ENCODE measurements around the gene GSTO2.
"Not testable (repeated sequence)": the region's sequence is repeated elsewhere in the genome, so short reads cannot be mapped to it uniquely, and the experiment has no call there.

The GSTO2 gene

DNA sequence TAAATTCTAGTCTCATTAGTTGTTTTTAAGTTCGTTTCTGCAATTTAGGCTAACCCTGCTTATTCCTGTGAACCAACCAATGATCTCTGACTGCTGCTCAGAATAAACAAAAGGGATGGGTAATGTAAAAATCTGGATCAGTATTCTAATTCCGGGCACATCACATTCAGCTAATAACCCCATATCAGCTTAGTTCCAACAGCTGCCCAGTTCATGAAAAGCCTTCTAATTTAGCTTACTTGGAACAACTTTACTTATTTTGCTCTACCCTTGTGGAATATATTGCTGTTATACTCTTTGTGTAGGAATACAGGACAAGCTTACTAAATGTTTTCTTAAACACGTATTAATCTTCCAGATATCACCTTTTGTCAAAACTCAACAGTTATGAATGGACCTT, 33.2 kb upstream of the GSTO2 start:
- no peak overlapping the region for H3K4ac ChIP-seq (ENCODE audit: low read depth, low read length)
- no peak overlapping the region for H3K9ac ChIP-seq (ENCODE audit: low read length)
- peaks cover 0 to 2% of the 10 kb centered on the region in 2 experiments for H3K4me1 ChIP-seq (ENCODE audit: control insufficient read depth in 1 of 2, insufficient read depth in 2 of 2, low read length in 2 of 2)
- H3K36me3 ChIP-seq (ENCODE audit: control insufficient read depth in 1 of 2, insufficient read depth in 2 of 2, low read length in 2 of 2): no peaks in the 10 kb centered on the region
- H3K23ac ChIP-seq (ENCODE audit: low read length): no peak overlapping the region
- no peak overlapping the region for H2AK5ac ChIP-seq (ENCODE audit: low read length)
- no peak overlapping the region for H3K4me2 ChIP-seq (ENCODE audit: low read length)
- no peaks in the 10 kb centered on the region for H3K9me3 ChIP-seq (ENCODE audit: insufficient read depth, low read depth, low read length)
- no peak overlapping the region for H4K91ac ChIP-seq (ENCODE audit: low read depth, low read length)
- H2AFZ ChIP-seq (ENCODE audit: insufficient read depth, low read length, poor library complexity): no peak overlapping the region
- H3K79me2 ChIP-seq (ENCODE audit: control insufficient read depth, insufficient read depth, low read length, poor library complexity): no peaks in the 10 kb centered on the region
- H4K12ac ChIP-seq (ENCODE audit: low read depth, low read length): no peak overlapping the region
- WGBS (ENCODE audit: extremely low coverage, insufficient coverage, insufficient read length): no CpG with 5 or more reads among the region's 3 CpGs
- H2BK12ac ChIP-seq (ENCODE audit: low read length): no peak overlapping the region
- H3K14ac ChIP-seq (ENCODE audit: low read length): no peak overlapping the region
- no peak overlapping the region for H4K8ac ChIP-seq (ENCODE audit: low read depth, low read length)
- no peak overlapping the region for H2BK120ac ChIP-seq (ENCODE audit: insufficient read depth, low read length, poor library complexity)
- H3K79me1 ChIP-seq (ENCODE audit: low read length): no peaks in the 10 kb centered on the region
- DNase-seq: no peak
- H2BK5ac ChIP-seq (ENCODE audit: low read depth, low read length, poor library complexity): no peak overlapping the region
- no peak overlapping the region for H3K4me3 ChIP-seq (ENCODE audit: low read depth, low read length)
- H3K27ac ChIP-seq (ENCODE audit: low read depth, low read length): no peak overlapping the region
- no peak overlapping the region for H3K18ac ChIP-seq (ENCODE audit: low read length)
- no peaks in the 10 kb centered on the region for H3K27me3 ChIP-seq (ENCODE audit: insufficient read depth, low read length)

DNA sequence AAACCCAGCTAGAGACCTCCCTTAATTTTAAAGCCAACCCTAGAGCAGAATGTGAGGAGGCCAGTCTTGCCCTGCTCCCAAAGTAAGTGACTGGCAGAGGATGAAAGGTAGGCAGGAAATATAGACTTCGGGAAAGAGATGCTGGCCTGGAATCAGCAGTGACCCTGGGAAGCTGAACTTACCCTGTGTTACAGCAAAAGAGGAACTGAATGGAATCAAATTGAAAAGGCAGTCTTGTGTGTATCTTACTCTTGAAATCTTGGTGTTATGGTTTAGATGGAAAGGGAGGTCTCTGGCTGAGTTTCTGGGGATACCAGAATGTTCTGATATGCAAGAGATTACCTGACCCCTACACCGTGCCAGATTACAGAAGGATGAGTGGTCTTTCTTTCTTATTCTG, 28.9 kb upstream of the GSTO2 start:
- no peak overlapping the region for H3K27ac ChIP-seq (ENCODE audit: low read depth, low read length)
- no peak overlapping the region for H2BK12ac ChIP-seq (ENCODE audit: low read length)
- no peak overlapping the region for H3K23ac ChIP-seq (ENCODE audit: low read length)
- WGBS (ENCODE audit: extremely low coverage, insufficient coverage, insufficient read length): no CpG with 5 or more reads among the region's 2 CpGs
- no peak overlapping the region for H2AFZ ChIP-seq (ENCODE audit: insufficient read depth, low read length, poor library complexity)
- H4K91ac ChIP-seq (ENCODE audit: low read depth, low read length): no peak overlapping the region
- H3K79me2 ChIP-seq (ENCODE audit: control insufficient read depth, insufficient read depth, low read length, poor library complexity): no peaks in the 10 kb centered on the region
- no peak overlapping the region for H3K9ac ChIP-seq (ENCODE audit: low read length)
- H3K18ac ChIP-seq (ENCODE audit: low read length): no peak overlapping the region
- H4K12ac ChIP-seq (ENCODE audit: low read depth, low read length): no peak overlapping the region
- no peak overlapping the region for H2BK120ac ChIP-seq (ENCODE audit: insufficient read depth, low read length, poor library complexity)
- H3K79me1 ChIP-seq (ENCODE audit: low read length): no peaks in the 10 kb centered on the region
- no peak overlapping the region for H3K4me3 ChIP-seq (ENCODE audit: low read depth, low read length)
- no peak overlapping the region for H2BK5ac ChIP-seq (ENCODE audit: low read depth, low read length, poor library complexity)
- peaks cover under 1% of the 10 kb centered on the region for H3K9me3 ChIP-seq (ENCODE audit: insufficient read depth, low read depth, low read length)
- no peak for DNase-seq
- no peak overlapping the region for H4K8ac ChIP-seq (ENCODE audit: low read depth, low read length)
- no peak overlapping the region for H3K14ac ChIP-seq (ENCODE audit: low read length)
- H3K27me3 ChIP-seq (ENCODE audit: insufficient read depth, low read length): no peaks in the 10 kb centered on the region
- peaks cover 0 to 2% of the 10 kb centered on the region in 2 experiments for H3K4me1 ChIP-seq (ENCODE audit: control insufficient read depth in 1 of 2, insufficient read depth in 2 of 2, low read length in 2 of 2)
- H2AK5ac ChIP-seq (ENCODE audit: low read length): no peak overlapping the region
- H3K4me2 ChIP-seq (ENCODE audit: low read length): no peak overlapping the region
- no peak overlapping the region for H3K4ac ChIP-seq (ENCODE audit: low read depth, low read length)
- H3K36me3 ChIP-seq (ENCODE audit: control insufficient read depth in 1 of 2, insufficient read depth in 2 of 2, low read length in 2 of 2): no peaks in the 10 kb centered on the region

DNA sequence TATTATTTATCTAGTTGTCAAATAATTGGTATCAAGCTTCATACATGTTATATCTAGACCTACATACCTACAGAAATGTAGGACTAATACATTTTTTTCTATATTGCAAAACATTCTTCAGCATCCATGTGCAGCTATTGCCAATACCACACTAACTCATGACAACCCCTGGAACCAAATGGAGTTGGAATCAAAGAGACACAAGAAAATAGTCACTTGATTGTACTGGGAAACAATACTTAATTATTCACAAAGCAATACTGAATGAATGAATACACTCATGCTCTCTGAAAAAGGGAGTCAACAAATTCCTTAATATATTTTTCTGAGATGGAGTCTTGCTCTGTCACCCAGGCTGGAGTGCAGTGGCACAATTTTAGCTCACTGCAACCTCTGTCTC, 26.4 kb upstream of the GSTO2 start:
- no peak overlapping the region for H4K91ac ChIP-seq (ENCODE audit: low read depth, low read length)
- H4K8ac ChIP-seq (ENCODE audit: low read depth, low read length): no peak overlapping the region
- no peak for DNase-seq
- H3K9ac ChIP-seq (ENCODE audit: low read length): no peak overlapping the region
- H3K9me3 ChIP-seq (ENCODE audit: insufficient read depth, low read depth, low read length): peaks cover 8% of the 10 kb centered on the region
- no peak overlapping the region for H2AFZ ChIP-seq (ENCODE audit: insufficient read depth, low read length, poor library complexity)
- H3K18ac ChIP-seq (ENCODE audit: low read length): no peak overlapping the region
- no peak overlapping the region for H3K14ac ChIP-seq (ENCODE audit: low read length)
- no peak overlapping the region for H2BK12ac ChIP-seq (ENCODE audit: low read length)
- peaks cover 0 to 2% of the 10 kb centered on the region in 2 experiments for H3K4me1 ChIP-seq (ENCODE audit: control insufficient read depth in 1 of 2, insufficient read depth in 2 of 2, low read length in 2 of 2)
- no peak overlapping the region for H3K4me2 ChIP-seq (ENCODE audit: low read length)
- no peak overlapping the region for H2AK5ac ChIP-seq (ENCODE audit: low read length)
- H3K27ac ChIP-seq (ENCODE audit: low read depth, low read length): no peak overlapping the region
- H3K4ac ChIP-seq (ENCODE audit: low read depth, low read length): no peak overlapping the region
- H2BK120ac ChIP-seq (ENCODE audit: insufficient read depth, low read length, poor library complexity): no peak overlapping the region
- no peak overlapping the region for H3K23ac ChIP-seq (ENCODE audit: low read length)
- no peak overlapping the region for H4K12ac ChIP-seq (ENCODE audit: low read depth, low read length)
- no peaks in the 10 kb centered on the region for H3K79me1 ChIP-seq (ENCODE audit: low read length)
- H3K79me2 ChIP-seq (ENCODE audit: control insufficient read depth, insufficient read depth, low read length, poor library complexity): no peaks in the 10 kb centered on the region
- no peak overlapping the region for H3K4me3 ChIP-seq (ENCODE audit: low read depth, low read length)
- H3K36me3 ChIP-seq (ENCODE audit: control insufficient read depth in 1 of 2, insufficient read depth in 2 of 2, low read length in 2 of 2): no peaks in the 10 kb centered on the region
- H2BK5ac ChIP-seq (ENCODE audit: low read depth, low read length, poor library complexity): no peak overlapping the region
- no peaks in the 10 kb centered on the region for H3K27me3 ChIP-seq (ENCODE audit: insufficient read depth, low read length)

DNA sequence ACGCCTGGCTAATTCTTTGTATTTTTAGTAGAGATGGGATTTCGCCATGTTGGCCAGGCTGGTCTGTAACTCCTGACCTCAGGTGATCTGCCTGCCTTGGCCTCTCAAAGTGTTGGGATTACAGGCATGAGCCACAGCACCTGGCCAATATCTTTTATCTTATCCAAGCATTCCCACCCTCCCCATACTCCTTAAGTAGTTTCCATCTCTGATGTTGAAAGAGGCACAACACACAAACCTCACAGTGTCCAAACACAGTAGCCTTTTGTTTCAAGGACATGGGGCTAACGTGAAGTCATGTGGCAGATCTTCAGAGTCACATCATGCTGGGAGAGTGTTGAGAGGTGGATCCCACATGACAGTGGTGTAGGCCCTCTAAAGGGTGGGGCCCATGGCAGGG, 26.0 kb upstream of the GSTO2 start:
- not testable (repeated sequence) for H3K4me1 ChIP-seq (ENCODE audit: control insufficient read depth in 1 of 2, insufficient read depth in 2 of 2, low read length in 2 of 2); H3K4me3 ChIP-seq (ENCODE audit: low read depth, low read length); H2BK12ac ChIP-seq (ENCODE audit: low read length); H3K14ac ChIP-seq (ENCODE audit: low read length); H3K23ac ChIP-seq (ENCODE audit: low read length); H3K9me3 ChIP-seq (ENCODE audit: insufficient read depth, low read depth, low read length); H4K12ac ChIP-seq (ENCODE audit: low read depth, low read length); H4K91ac ChIP-seq (ENCODE audit: low read depth, low read length); H3K18ac ChIP-seq (ENCODE audit: low read length); H3K79me1 ChIP-seq (ENCODE audit: low read length); H3K27me3 ChIP-seq (ENCODE audit: insufficient read depth, low read length); H3K27ac ChIP-seq (ENCODE audit: low read depth, low read length); H2AK5ac ChIP-seq (ENCODE audit: low read length); H2BK5ac ChIP-seq (ENCODE audit: low read depth, low read length, poor library complexity); H3K9ac ChIP-seq (ENCODE audit: low read length); H3K4me2 ChIP-seq (ENCODE audit: low read length); H3K36me3 ChIP-seq (ENCODE audit: control insufficient read depth in 1 of 2, insufficient read depth in 2 of 2, low read length in 2 of 2); H3K4ac ChIP-seq (ENCODE audit: low read depth, low read length); H2AFZ ChIP-seq (ENCODE audit: insufficient read depth, low read length, poor library complexity); H4K8ac ChIP-seq (ENCODE audit: low read depth, low read length); H3K79me2 ChIP-seq (ENCODE audit: control insufficient read depth, insufficient read depth, low read length, poor library complexity); H2BK120ac ChIP-seq (ENCODE audit: insufficient read depth, low read length, poor library complexity)
- no CpG with 5 or more reads among the region's 3 CpGs for WGBS (ENCODE audit: extremely low coverage, insufficient coverage, insufficient read length)
- DNase-seq: peak in 1 of 2 donors; percentile 50

Measured in trophoblast cell (in vitro differentiated cells and primary cell).